ENCODE data around the gene SF3B6.

GRCh38 chr2:24106786-24107185, 30.7 kb upstream of the SF3B6 start:
- TF ChIP-seq PHF8 (IDR thresholded peaks at IDR 0.05; ENCODE audit: borderline replicate concordance, low read depth) (no peak), POLR2A (IDR thresholded peaks at IDR 0.05; ENCODE audit: low read length) (no peak), RARB (CRISPR knock-in tag; IDR thresholded peaks at IDR 0.05) (no peak), MYC (IDR thresholded peaks at IDR 0.05; ENCODE audit: borderline replicate concordance, low read length) (no peak), MAZ (IDR thresholded peaks at IDR 0.05; ENCODE audit: borderline replicate concordance, low read depth, low read length) (no peak)
- TF ChIP-seq, protein P1, sequence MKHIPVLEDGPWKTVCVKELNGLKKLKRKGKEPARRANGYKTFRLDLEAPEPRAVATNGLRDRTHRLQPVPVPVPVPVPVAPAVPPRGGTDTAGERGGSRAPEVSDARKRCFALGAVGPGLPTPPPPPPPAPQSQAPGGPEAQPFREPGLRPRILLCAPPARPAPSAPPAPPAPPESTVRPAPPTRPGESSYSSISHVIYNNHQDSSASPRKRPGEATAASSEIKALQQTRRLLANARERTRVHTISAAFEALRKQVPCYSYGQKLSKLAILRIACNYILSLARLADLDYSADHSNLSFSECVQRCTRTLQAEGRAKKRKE (CRISPR knock-in tag; IDR thresholded peaks at IDR 0.05; ENCODE audit: low read depth) = no peak
- TF ChIP-seq, protein P2, sequence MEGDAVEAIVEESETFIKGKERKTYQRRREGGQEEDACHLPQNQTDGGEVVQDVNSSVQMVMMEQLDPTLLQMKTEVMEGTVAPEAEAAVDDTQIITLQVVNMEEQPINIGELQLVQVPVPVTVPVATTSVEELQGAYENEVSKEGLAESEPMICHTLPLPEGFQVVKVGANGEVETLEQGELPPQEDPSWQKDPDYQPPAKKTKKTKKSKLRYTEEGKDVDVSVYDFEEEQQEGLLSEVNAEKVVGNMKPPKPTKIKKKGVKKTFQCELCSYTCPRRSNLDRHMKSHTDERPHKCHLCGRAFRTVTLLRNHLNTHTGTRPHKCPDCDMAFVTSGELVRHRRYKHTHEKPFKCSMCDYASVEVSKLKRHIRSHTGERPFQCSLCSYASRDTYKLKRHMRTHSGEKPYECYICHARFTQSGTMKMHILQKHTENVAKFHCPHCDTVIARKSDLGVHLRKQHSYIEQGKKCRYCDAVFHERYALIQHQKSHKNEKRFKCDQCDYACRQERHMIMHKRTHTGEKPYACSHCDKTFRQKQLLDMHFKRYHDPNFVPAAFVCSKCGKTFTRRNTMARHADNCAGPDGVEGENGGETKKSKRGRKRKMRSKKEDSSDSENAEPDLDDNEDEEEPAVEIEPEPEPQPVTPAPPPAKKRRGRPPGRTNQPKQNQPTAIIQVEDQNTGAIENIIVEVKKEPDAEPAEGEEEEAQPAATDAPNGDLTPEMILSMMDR (IDR thresholded peaks at IDR 0.05) = no peak
